SK-N-SH treated with all-trans-retinoic acid at 6 μM for 48 hours (cell line): ENCODE results near the gene SUSD4.

Experiments used
- ATAC-seq: fragments of 200-7000 bp; cut with Tn5 transposase; 3 replicates; pipeline ENCODE4 v1.9.1; 2020; ENCODE audit warnings: mild to moderate bottlenecking, moderate library complexity
- ARNTL ChIP-seq: fragments of 450-650 bp; formaldehyde crosslinking; IDR thresholded peaks from 2 replicates; pipeline ENCODE4 v1.5.0; 2020; ENCODE audit warnings: low read depth, mild to moderate bottlenecking, moderate library complexity, borderline replicate concordance
- BACH2 ChIP-seq: fragments of 250-450 bp; sonication (Bioruptor Pico); IDR thresholded peaks from 2 replicates; pipeline ENCODE4 v1.9.0; 2021; ENCODE audit warnings: mild to moderate bottlenecking, borderline replicate concordance
- CSDC2 ChIP-seq: fragments of 250-450 bp; sonication (Bioruptor Pico); IDR thresholded peaks from 2 replicates; pipeline ENCODE4 v1.5.0; 2020; ENCODE audit warnings: mild to moderate bottlenecking, moderate library complexity
- ESRRG ChIP-seq: fragments of 250-450 bp; sonication (Bioruptor Pico); IDR thresholded peaks from 2 replicates; pipeline ENCODE4 v1.6.1; 2021; ENCODE audit warnings: mild to moderate bottlenecking
- GLIS3 ChIP-seq: fragments of 250-450 bp; sonication (Bioruptor Pico); IDR thresholded peaks from 2 replicates; pipeline ENCODE4 v1.5.0; 2020; ENCODE audit warnings: mild to moderate bottlenecking, moderate library complexity
- ISL1 ChIP-seq: fragments of 250-450 bp; sonication (Bioruptor Pico); IDR thresholded peaks from 2 replicates; pipeline ENCODE4 v2.1.2; 2022; ENCODE audit warnings: mild to moderate bottlenecking, moderate library complexity
- OSR1 ChIP-seq: fragments of 250-450 bp; sonication (Bioruptor Pico); IDR thresholded peaks from 2 replicates; pipeline ENCODE4 v1.8.0; 2022; ENCODE audit warnings: moderate library complexity, mild to moderate bottlenecking, inconsistent platforms
- PPARA ChIP-seq: fragments of 250-450 bp; sonication (Bioruptor Pico); IDR thresholded peaks from 2 replicates; pipeline ENCODE4 v1.5.0; 2020; ENCODE audit warnings: mild to moderate bottlenecking, borderline replicate concordance
- RARB ChIP-seq: fragments of 250-450 bp; sonication (Bioruptor Pico); IDR thresholded peaks from 2 replicates; pipeline ENCODE4 v1.8.0; 2021; ENCODE audit warnings: mild to moderate bottlenecking, moderate library complexity
- SNAI2 ChIP-seq: fragments of 250-450 bp; sonication (Bioruptor Pico); IDR thresholded peaks from 2 replicates; pipeline ENCODE4 v1.5.0; 2020; ENCODE audit warnings: mild to moderate bottlenecking, moderate library complexity
- TCF4 ChIP-seq: fragments of 250-450 bp; sonication (Bioruptor Pico); IDR thresholded peaks from 2 replicates; pipeline ENCODE4 v1.8.0; 2021; ENCODE audit warnings: mild to moderate bottlenecking, moderate library complexity, borderline replicate concordance
- ZC3H10 ChIP-seq: fragments of 250-450 bp; sonication (Bioruptor Pico); IDR thresholded peaks from 2 replicates; pipeline ENCODE4 v1.5.1; 2021; ENCODE audit warnings: mild to moderate bottlenecking, moderate library complexity
- ZFP3 ChIP-seq: fragments of 250-450 bp; sonication (Bioruptor Pico); IDR thresholded peaks from 2 replicates; pipeline ENCODE4 v1.5.0; 2020; ENCODE audit warnings: mild to moderate bottlenecking, moderate library complexity
- ZFP30 ChIP-seq: fragments of 450-650 bp; formaldehyde crosslinking; IDR thresholded peaks from 2 replicates; pipeline ENCODE4 v1.5.0; 2022; ENCODE audit warnings: mild to moderate bottlenecking, moderate library complexity
- ZNF70 ChIP-seq: fragments of 450-650 bp; formaldehyde crosslinking; IDR thresholded peaks from 2 replicates; pipeline ENCODE4 v1.5.0; 2020; ENCODE audit warnings: mild to moderate bottlenecking, moderate library complexity
- ZNF8 ChIP-seq: fragments of 450-650 bp; formaldehyde crosslinking; IDR thresholded peaks from 2 replicates; pipeline ENCODE4 v1.5.0; 2020; ENCODE audit warnings: mild to moderate bottlenecking, moderate library complexity
- TF ChIP-seq, protein P1 (sequence below): fragments of 250-450 bp; sonication (Bioruptor Pico); IDR thresholded peaks from 2 replicates; pipeline ENCODE4 v1.8.0; 2021; ENCODE audit warnings: low read depth, mild to moderate bottlenecking, moderate library complexity, borderline replicate concordance
- TF ChIP-seq, protein P2 (sequence below): fragments of 250-450 bp; sonication (Bioruptor Pico); IDR thresholded peaks from 2 replicates; pipeline ENCODE4 v1.5.0; 2020; ENCODE audit warnings: mild to moderate bottlenecking, moderate library complexity
- TF ChIP-seq, protein P3 (sequence below): fragments of 250-450 bp; sonication (Bioruptor Pico); IDR thresholded peaks from 2 replicates; pipeline ENCODE4 v1.5.1; 2021; ENCODE audit warnings: mild to moderate bottlenecking, moderate library complexity
- TF ChIP-seq, protein P4 (sequence below): fragments of 250-450 bp; sonication (Bioruptor Pico); IDR thresholded peaks from 2 replicates; pipeline ENCODE4 v1.5.1; 2020; ENCODE audit warnings: low read depth, mild to moderate bottlenecking, moderate library complexity

The SUSD4 gene

DNA sequence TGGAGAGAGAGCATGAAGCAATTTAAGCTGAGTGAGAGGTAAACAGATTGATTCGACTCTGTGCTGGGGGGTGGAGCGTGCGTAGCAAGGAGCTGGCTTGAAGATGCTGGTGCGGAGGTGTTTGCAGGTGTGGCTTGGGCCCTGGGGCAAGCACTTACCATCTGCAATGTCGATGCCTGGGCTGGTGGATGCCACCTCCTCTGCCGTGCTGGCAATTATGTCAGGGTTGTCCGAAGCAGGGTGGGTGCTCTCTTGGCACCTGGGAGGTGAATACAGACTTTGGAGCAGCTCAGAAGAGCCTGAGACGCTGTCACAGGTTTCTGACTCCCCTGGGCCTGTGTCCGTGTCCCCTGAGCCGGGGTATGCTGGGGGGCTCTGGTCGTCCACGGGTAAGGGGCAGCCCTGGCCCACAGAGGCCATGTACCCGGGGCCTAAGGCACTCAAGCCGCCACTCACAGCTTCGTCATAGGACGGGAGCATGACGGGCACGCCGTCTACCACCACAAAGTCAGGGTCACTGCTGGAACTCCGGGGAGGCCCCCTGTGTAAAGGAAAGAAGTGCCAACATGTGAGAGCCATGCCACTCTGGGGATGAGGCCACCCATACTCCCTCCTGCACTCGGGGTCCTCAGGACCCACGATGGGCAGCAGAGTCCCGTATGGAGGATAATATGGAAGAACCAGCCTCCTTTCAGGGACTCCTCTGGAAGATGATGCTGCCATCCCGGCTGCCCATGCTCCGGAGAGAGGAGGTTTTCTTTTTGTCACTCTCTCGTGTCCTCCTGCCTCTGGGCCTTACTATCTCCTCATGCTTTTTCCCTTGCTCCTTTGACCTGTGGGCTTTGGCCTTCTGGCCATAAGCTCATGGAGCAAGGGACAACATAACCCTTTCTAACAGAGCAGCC lies 140.6 kb downstream of the SUSD4 start:
- TF ChIP-seq ZNF8 (CRISPR knock-in tag) = no peak
- no peak for TF ChIP-seq ZC3H10
- no peak for TF ChIP-seq SNAI2 (CRISPR knock-in tag)
- TF ChIP-seq, all 23 proteins: peak for 0
- ATAC-seq = no peak

DNA sequence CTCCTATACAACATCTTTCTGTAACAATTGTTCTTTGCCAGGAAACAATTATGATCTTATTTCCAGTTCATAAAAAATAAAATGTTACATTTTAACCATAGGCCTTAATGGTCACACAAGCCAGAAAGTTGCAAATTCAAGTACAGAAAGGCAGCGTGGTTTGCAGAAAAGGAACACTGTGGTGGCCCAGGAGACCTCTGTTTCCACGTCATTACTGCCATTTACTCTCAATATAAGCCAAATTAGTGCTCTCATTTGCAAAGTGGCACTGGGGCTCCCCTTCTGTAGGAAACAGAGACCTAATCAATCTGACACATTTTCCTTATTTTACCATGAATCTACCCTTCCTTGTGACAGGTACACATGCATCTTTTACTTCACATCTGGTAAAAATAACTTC lies 141.6 kb downstream of the SUSD4 start:
- TF ChIP-seq RARB (CRISPR knock-in tag) (no peak), ISL1 (CRISPR knock-in tag) (no peak), ZFP3 (CRISPR knock-in tag) (no peak), ZFP30 (no peak), OSR1 (CRISPR knock-in tag) (no peak), PPARA (no peak), ZNF70 (CRISPR knock-in tag) (no peak)
- TF ChIP-seq, protein P1, sequence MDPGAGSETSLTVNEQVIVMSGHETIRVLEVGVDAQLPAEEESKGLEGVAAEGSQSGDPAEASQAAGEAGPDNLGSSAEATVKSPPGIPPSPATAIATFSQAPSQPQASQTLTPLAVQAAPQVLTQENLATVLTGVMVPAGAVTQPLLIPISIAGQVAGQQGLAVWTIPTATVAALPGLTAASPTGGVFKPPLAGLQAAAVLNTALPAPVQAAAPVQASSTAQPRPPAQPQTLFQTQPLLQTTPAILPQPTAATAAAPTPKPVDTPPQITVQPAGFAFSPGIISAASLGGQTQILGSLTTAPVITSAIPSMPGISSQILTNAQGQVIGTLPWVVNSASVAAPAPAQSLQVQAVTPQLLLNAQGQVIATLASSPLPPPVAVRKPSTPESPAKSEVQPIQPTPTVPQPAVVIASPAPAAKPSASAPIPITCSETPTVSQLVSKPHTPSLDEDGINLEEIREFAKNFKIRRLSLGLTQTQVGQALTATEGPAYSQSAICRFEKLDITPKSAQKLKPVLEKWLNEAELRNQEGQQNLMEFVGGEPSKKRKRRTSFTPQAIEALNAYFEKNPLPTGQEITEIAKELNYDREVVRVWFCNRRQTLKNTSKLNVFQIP = no peak
- TF ChIP-seq, protein P2, sequence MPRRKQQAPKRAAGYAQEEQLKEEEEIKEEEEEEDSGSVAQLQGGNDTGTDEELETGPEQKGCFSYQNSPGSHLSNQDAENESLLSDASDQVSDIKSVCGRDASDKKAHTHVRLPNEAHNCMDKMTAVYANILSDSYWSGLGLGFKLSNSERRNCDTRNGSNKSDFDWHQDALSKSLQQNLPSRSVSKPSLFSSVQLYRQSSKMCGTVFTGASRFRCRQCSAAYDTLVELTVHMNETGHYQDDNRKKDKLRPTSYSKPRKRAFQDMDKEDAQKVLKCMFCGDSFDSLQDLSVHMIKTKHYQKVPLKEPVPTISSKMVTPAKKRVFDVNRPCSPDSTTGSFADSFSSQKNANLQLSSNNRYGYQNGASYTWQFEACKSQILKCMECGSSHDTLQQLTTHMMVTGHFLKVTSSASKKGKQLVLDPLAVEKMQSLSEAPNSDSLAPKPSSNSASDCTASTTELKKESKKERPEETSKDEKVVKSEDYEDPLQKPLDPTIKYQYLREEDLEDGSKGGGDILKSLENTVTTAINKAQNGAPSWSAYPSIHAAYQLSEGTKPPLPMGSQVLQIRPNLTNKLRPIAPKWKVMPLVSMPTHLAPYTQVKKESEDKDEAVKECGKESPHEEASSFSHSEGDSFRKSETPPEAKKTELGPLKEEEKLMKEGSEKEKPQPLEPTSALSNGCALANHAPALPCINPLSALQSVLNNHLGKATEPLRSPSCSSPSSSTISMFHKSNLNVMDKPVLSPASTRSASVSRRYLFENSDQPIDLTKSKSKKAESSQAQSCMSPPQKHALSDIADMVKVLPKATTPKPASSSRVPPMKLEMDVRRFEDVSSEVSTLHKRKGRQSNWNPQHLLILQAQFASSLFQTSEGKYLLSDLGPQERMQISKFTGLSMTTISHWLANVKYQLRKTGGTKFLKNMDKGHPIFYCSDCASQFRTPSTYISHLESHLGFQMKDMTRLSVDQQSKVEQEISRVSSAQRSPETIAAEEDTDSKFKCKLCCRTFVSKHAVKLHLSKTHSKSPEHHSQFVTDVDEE (CRISPR knock-in tag) = no peak
- no peak for ATAC-seq

DNA sequence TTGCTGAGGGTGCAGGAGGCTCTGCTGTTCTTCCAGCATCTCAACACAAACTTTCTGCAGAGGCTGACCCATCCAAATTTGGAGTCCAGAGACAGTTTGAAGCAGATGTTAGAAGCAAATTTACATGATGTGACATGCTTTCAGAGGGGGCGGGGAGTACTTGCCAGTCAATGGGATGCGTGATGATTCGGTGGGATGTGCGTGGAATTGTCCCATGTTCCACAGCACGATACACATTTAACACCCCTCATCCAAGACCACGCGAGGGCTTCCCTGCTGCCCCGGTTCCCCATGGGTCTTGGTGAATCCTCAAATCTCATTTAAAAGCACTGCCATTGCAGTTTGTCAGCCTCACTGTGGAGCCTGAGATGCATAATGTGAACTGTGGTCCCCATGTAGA lies 142.3 kb downstream of the SUSD4 start:
- no peak for ATAC-seq

DNA sequence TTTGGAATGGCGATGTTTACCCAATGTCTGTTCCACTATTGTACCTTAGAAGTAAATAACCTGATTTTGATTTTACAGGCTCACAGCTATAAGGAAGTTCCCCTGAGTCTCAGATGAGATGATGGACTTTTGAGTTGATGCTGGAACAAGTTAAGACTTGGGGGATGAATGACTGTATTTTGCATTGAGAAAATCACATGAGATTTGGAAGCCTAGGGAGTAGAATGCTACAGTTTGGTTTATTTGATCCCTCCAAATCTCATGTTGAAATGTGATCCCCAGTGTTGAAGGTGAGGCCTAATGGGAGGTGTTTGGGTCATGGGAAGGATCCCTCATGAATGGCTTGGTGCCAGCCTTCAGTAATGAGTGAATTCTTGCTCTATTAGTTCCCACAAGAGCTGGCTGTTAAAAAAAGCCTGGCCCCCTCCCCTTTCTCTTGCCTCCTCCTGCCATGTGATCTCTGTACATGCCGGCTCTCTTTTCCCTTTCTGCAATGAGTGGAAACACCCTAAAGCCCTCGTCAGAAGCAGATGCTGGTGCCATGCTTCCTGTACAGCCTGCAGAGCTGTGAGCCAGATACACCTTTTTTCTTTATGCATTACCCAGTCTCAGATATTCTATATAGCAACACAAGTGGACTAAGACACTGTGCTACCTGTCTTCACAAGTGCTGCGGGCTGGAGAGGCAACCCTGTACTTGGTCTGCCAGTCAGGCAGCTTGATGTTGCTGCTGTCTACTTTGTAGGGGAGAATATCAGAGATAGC lies 143.9 kb downstream of the SUSD4 start:
- no peak for ATAC-seq
- TF ChIP-seq ISL1 (CRISPR knock-in tag) (no peak), ARNTL (CRISPR knock-in tag) (no peak)
- TF ChIP-seq, protein P3, sequence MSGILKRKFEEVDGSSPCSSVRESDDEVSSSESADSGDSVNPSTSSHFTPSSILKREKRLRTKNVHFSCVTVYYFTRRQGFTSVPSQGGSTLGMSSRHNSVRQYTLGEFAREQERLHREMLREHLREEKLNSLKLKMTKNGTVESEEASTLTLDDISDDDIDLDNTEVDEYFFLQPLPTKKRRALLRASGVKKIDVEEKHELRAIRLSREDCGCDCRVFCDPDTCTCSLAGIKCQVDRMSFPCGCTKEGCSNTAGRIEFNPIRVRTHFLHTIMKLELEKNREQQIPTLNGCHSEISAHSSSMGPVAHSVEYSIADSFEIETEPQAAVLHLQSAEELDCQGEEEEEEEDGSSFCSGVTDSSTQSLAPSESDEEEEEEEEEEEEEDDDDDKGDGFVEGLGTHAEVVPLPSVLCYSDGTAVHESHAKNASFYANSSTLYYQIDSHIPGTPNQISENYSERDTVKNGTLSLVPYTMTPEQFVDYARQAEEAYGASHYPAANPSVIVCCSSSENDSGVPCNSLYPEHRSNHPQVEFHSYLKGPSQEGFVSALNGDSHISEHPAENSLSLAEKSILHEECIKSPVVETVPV (CRISPR knock-in tag) = no peak
- TF ChIP-seq, protein P1 = no peak

More for the DNA sequence above, 142.3 kb downstream of the SUSD4 start:
- no peak for TF ChIP-seq TCF4
- TF ChIP-seq ISL1 (CRISPR knock-in tag) = no peak
- no peak for TF ChIP-seq GLIS3
- TF ChIP-seq ZC3H10 = no peak
- TF ChIP-seq, protein P1 = no peak
- TF ChIP-seq ZFP30 = no peak
- TF ChIP-seq, protein P4, sequence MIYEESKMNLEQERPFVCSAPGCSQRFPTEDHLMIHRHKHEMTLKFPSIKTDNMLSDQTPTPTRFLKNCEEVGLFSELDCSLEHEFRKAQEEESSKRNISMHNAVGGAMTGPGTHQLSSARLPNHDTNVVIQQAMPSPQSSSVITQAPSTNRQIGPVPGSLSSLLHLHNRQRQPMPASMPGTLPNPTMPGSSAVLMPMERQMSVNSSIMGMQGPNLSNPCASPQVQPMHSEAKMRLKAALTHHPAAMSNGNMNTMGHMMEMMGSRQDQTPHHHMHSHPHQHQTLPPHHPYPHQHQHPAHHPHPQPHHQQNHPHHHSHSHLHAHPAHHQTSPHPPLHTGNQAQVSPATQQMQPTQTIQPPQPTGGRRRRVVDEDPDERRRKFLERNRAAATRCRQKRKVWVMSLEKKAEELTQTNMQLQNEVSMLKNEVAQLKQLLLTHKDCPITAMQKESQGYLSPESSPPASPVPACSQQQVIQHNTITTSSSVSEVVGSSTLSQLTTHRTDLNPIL (CRISPR knock-in tag) = no peak
- TF ChIP-seq ESRRG (CRISPR knock-in tag) = no peak
- TF ChIP-seq ARNTL (CRISPR knock-in tag) = no peak
- no peak for TF ChIP-seq BACH2
- no peak for TF ChIP-seq CSDC2 (CRISPR knock-in tag)
- no peak for TF ChIP-seq ZNF8 (CRISPR knock-in tag)
- no peak for TF ChIP-seq ZNF70 (CRISPR knock-in tag)
